Aortic smooth muscle cell (primary cell): ENCODE measurements around the gene NPAS3. TPM values are rescaled to one million over a fixed set of nuclear protein-coding genes. Genes with fewer than 3 reads are reported as not detected.

Source experiments
- total RNA-seq: library from RNA; depleted of rRNA; stranded (reverse); fragments of >200 nt; gene quantifications from 2 replicates; pipeline ENCODE4 v1.2.3, GENCODE V29; 2014

The NPAS3 gene
- total RNA-seq: under 0.01 and 0.19 TPM in 2 replicates

DNA sequence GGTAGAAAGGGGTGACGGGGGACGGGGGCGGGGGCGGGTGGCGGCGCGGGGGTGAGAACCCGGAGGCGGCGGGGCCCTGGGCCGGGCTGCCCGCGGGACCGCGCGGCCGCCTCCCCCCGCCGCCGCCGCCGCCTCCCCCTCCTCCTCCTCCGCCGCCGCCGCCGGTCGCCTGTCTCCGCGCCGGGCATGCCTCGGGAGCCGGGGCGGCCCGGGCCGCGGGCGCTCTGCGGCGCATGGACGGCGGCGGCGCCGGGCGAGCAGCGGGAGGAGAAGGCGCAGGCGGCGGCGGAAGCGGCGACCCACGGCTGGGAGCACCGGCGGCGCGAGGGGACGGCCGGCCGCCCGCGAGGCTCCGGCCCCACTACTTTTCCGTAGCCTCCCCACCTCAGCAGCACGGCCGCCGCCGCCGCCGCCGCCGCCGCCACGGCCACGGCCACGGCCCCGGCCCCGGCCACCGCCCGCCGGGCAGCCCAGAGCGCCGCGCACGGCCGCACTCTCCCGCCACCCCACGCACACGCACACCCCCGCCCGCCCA is at the start of gene NPAS3:
Gene NPAS3 (plus strand): TSS at position 161 of the 535 bp plus-strand sequence.

